SK-N-MC (cell line): ENCODE measurements around the gene ZP3.
"Not testable (repeated sequence)": the region's sequence is repeated elsewhere in the genome, so short reads cannot be mapped to it uniquely, and the experiment has no call there.

ENCODE experiments used
- EZH2 ChIP-seq: fragments of 200-600 bp; sonication (generic); IDR thresholded peaks from one replicate; pipeline ENCODE4 v1.6.1; 2017; ENCODE audit warnings: antibody characterized with exemption
- POLR2AphosphoS5 ChIP-seq: IDR thresholded peaks from 2 replicates; pipeline ENCODE4 v1.6.1; 2012; ENCODE audit warnings: mild to moderate bottlenecking, low read depth, low read length, borderline replicate concordance

DNA sequence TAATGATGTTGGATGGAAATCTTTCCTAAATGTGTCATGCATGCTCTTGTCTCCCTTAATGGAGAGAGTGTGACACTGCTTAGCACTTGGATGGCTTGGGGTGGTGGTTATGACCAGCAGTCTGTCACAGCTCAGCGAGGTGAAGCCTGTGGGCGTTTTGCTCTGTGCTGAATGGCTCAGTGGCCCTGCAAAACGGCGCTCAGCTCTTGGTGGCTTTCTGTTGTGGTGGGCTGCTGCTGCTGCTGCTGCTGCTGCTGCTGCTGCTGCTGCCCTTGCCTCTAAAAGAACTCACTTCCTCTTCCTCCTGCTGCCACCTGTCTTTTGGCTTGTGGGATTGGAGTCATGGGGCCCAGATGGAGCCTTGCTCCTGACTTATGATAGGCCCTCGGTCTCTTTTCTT, 61.9 kb downstream of the ZP3 start:
- not testable (repeated sequence) for TF ChIP-seq EZH2, POLR2AphosphoS5
